Heart right ventricle (tissue), 16 donors: ENCODE results near the gene CYP2J2. TPM values are rescaled to one million over a fixed set of nuclear protein-coding genes. Genes with fewer than 3 reads are reported as not detected.
A peak's percentile ranks its signal among the peaks of the same experiment; 100 is the strongest.

ENCODE experiments used
- ATAC-seq, 8 donors: fragments of 200-7000 bp; cut with Tn5 transposase; one replicate each; pipeline ENCODE4 v1.9.1; 2020; ENCODE audit warnings: mild to moderate bottlenecking in 8 of 8, moderate library complexity in 8 of 8, moderate number of reproducible peaks in 1 of 8
- DNase-seq, 2 donors: peaks; one replicate each; pipeline ENCODE4 v3.0.0-alpha.2; 2020
- H3K27ac ChIP-seq, 10 donors: fragments of 200-600 bp; sonication (generic) in 2 of 10; one replicate each; pipeline versions ENCODE4 v1.5.0 to v1.8.0; 2020 to 2022; ENCODE audit warnings: mild to moderate bottlenecking in 3 of 10
- H3K27me3 ChIP-seq, 7 donors: fragments of 200-600 bp; one replicate each; pipeline ENCODE4 v1.8.0; 2021 to 2022; ENCODE audit warnings: mild to moderate bottlenecking in 2 of 7
- H3K36me3 ChIP-seq, 9 donors: fragments of 200-600 bp; sonication (generic) in 1 of 9; one replicate each; pipeline versions ENCODE4 v1.5.0 to v1.8.0; 2020 to 2022; ENCODE audit warnings: mild to moderate bottlenecking in 2 of 9
- H3K4me1 ChIP-seq, 9 donors: fragments of 200-600 bp; sonication (generic) in 1 of 9; one replicate each; pipeline versions ENCODE4 v1.5.0 to v1.8.0; 2020 to 2022; ENCODE audit warnings: mild to moderate bottlenecking in 4 of 9
- H3K4me3 ChIP-seq, 10 donors: fragments of 200-600 bp; sonication (generic) in 2 of 10; one replicate each; pipeline versions ENCODE4 v1.5.0 to v1.8.0; 2020 to 2022; ENCODE audit warnings: mild to moderate bottlenecking in 7 of 10, moderate library complexity in 2 of 10
- H3K9me3 ChIP-seq, 11 donors: fragments of 200-600 bp in 10 of 11; sonication (generic) in 2 of 11; one replicate each; pipeline versions ENCODE4 v1.5.0 to v1.8.0; 2013 to 2022; ENCODE audit warnings: mild to moderate bottlenecking in 2 of 11, control low read depth in 1 of 11, moderate library complexity in 1 of 11
- CTCF ChIP-seq, 9 donors: fragments of 200-600 bp; sonication (generic) in 2 of 9; IDR thresholded peaks; one replicate each; pipeline versions ENCODE4 v1.5.0 to v1.8.0; 2021 to 2022; ENCODE audit warnings: antibody characterized with exemption in 9 of 9, mild to moderate bottlenecking in 5 of 9, moderate library complexity in 1 of 9
- WGBS, 2 donors: extraction: QIAGEN DNeasy Blood & Tissue Kit; methylation state at CpG; one replicate each; pipeline ENCODE4 v1.1.7; 2013; ENCODE audit warnings: inconsistent platforms in 1 of 2; 5-methylcytosine and 5-hydroxymethylcytosine counted together
- intact Hi-C, 10 donors: fragments of 100-400 bp; cut with DNase I; formaldehyde crosslinking; loops; one replicate each; pipeline versions ENCODE4 v1.11.1 to v1.14.2; 2022
- polyA plus RNA-seq, 2 donors: library from polyadenylated mRNA; stranded (reverse); fragments of 200-250 nt; gene quantifications; one replicate each; pipeline ENCODE4 v1.2.3, GENCODE V29; 2013
- total RNA-seq, 10 donors: library from RNA; stranded (reverse); fragmentation: NEBNext Ultra II Directional in 3 of 10; extraction: Animal tissue kit (Norgen Biotek cat#: 25700) in 3 of 10; gene quantifications; one replicate each; pipeline versions ENCODE4 v1.2.1 to v1.2.4, GENCODE V29; 2021 to 2023
- donor health status: Arrhythmogenic right ventricular cardiomyopathy.
- donor health status: ischemic (EF 13 %, LVEDD 7.1; RV severe dilation, severe dysfunction).
- donor health status: healthy with polysubstance abuse.
- donor health status: DM: no; HTN: yes; CAD: no.
- donor health status: DM: no; HTN: no; CAD: no.
- donor health status: ischemic (EF 25% LVEDD 6.9; RV normal size, moderate dysfunction).
- donor health status: ischemic (EF 25% LVEDD 5.7; RV mildly dilated, moderate dysfunction).
- donor health status: healthy.
- donor health status: DM: yes; HTN: yes; CAD: no.
- donor health status: Ischemic cardiomyopathy.
- donor health status: ischemic (EF 35%, LVEDD 5.7; RV mildly dilated, moderate dysfunction).
- donor health status: nonischemic (EF 11% LVEDD 7.7; RV severe dilation, severe dysfunction).
- donor health status: DM: yes; HTN: yes; CAD: no.
- donor health status: PGD.
- donor health status: ischemic (EF 29% LVEDD 5.4; RV normal size, mild dysfunction).
- donor health status: nonischemic (EF 23%, LVEDD 6.1; RV moderate dilation, normal function).

Gene CYP2J2
- total and polyA plus RNA-seq, 12 donors = 24.0 to 212 (median 130) TPM

- no peaks in the 10 kb centered on the region for H3K27me3 ChIP-seq
- no peaks in the 10 kb centered on the region for H3K9me3 ChIP-seq
- ATAC-seq (no peak), DNase-seq (no peak)
- intact Hi-C loops = no loop called here
- no peak overlapping the region for H3K27ac ChIP-seq
- H3K4me1 ChIP-seq = peaks cover 0 to 2% (median 0%) of the 10 kb centered on the region in 9 donors
- 69 to 88% methylated on average over 2 of the region's 2 CpGs for WGBS, 2 donors
- H3K36me3 ChIP-seq = no peaks in the 10 kb centered on the region
- H3K4me3 ChIP-seq = no peak overlapping the region
- TF ChIP-seq CTCF (IDR thresholded peaks at IDR 0.05) = no peak
Measured at GRCh38 chr1:59952065-59952464, 25.5 kb upstream of the CYP2J2 start.

- ATAC-seq (no peak), DNase-seq (no peak)
- intact Hi-C loops = loop anchor here in 4 of 10 donors (2.0 to 10.0 kb wide), 5 partner anchors 47 to 1215 kb away; no protein-coding TSS in a partner anchor
- Histone ChIP-seq H3K4me3 (no peak overlapping the region), H3K27ac (no peak overlapping the region), H3K9me3 (no peaks in the 10 kb centered on the region), H3K36me3 (no peaks in the 10 kb centered on the region), H3K4me1 (peaks cover 0 to 4% (median 0%) of the 10 kb centered on the region in 9 donors), H3K27me3 (no peaks in the 10 kb centered on the region)
- TF ChIP-seq CTCF (IDR thresholded peaks at IDR 0.05) = no peak
Measured at GRCh38 chr1:59949648-59950047, 23.1 kb upstream of the CYP2J2 start.

DNA sequence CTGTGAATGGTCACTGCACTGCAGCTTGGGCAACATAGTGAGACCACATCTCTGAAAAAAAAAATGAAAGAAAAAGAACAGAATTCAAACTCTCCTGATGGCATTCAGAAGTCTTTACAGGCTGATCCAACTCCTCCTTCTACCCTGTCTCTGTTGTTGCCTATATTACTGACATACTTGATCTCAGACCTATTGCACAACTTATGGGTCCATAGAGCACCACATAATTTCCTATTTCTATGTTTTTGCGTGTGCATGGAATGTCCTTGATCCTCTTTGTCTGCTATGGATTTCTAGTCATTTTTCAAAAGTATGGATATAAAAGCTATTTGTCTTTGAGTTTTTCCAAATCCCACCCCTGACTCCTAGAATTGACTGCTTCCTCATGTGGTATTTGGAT is 22.4 kb upstream of the CYP2J2 start:
- Histone ChIP-seq H3K4me3 (no peak overlapping the region), H3K27ac (no peak overlapping the region), H3K36me3 (no peaks in the 10 kb centered on the region), H3K9me3 (no peaks in the 10 kb centered on the region), H3K27me3 (no peaks in the 10 kb centered on the region), H3K4me1 (peaks cover 0 to 4% (median 0%) of the 10 kb centered on the region in 9 donors)
- intact Hi-C loops = loop anchor here in 4 of 10 donors (2.0 to 10.0 kb wide), 5 partner anchors 47 to 1214 kb away; no protein-coding TSS in a partner anchor
- ATAC-seq (no peak), DNase-seq (no peak)
- WGBS, 2 donors = 70 to 75% methylated on average over 1 of the region's 1 CpG
- no peak for TF ChIP-seq CTCF (IDR thresholded peaks at IDR 0.05)

DNA sequence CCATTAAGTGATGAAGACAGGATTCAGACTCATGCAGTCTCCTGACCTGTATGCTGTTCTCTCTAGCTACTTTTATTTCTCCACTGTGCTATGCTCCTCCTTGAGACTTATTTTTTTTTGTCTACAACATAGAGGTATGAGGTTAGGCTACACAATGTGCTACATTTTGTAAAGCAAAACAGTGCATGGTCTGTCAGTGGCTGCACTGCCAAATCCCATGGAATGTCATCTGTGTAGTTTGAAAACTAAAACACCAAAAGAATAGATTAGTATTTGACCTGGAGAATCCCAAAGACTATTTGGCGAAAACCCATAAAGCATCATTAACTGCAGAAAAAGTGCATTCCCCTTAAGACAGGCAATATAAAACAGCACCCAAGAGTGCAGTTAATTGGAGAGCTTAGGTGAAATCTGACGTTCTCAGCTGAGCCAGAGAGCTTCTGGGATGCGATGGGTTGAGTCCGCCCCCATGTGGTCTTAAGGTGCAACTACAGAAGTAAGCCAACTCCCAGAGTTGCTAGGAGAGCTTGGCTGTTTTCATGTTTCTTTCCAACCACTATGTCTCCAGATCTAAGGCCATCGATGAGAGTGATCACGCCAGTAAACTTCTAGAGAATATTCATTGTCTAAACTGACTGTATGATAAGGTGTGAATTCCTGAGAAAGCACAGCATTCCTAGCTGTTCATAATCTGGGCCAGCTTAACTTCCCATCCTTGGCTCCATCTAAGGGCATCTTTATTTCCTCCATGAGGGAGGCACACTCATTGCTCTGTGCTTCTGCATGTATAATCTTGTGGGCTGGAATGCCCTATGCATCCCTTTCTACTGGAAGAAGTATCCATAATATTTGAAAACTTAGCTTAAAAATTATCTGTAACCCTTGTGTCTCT is 20.7 kb upstream of the CYP2J2 start:
- Histone ChIP-seq H3K27ac (no peak overlapping the region), H3K27me3 (no peaks in the 10 kb centered on the region), H3K9me3 (no peaks in the 10 kb centered on the region), H3K4me1 (peaks cover 0 to 4% (median 0%) of the 10 kb centered on the region in 9 donors), H3K4me3 (no peak overlapping the region), H3K36me3 (no peaks in the 10 kb centered on the region)
- ATAC-seq = peak; percentile 69 to 93 (median 88)
- WGBS, 2 donors = 2 to 5% methylated on average over 6 of the region's 6 CpGs
- intact Hi-C loops = loop anchor here in 9 of 10 donors (1.0 to 10.0 kb wide), 7 partner anchors 45 to 1212 kb away; no protein-coding TSS in a partner anchor
- DNase-seq = peak in 1 of 2 donors; percentile 45
- peak; percentile 77 to 92 (median 90) for TF ChIP-seq CTCF (IDR thresholded peaks at IDR 0.05)
